Breast epithelium (tissue), 4 donors: ENCODE measurements around the gene TBX5. TPM values are rescaled to one million over a fixed set of nuclear protein-coding genes. Genes with fewer than 3 reads are reported as not detected.

Experiments
- DNase-seq, 2 donors: peaks; one replicate each; pipeline ENCODE4 v3.0.0-alpha.2; 2019; ENCODE audit warnings: low spot score in 2 of 2
- H3K27ac ChIP-seq, 2 donors: fragments of 200-600 bp; sonication (generic) in 1 of 2; one replicate each; pipeline ENCODE4 v1.5.1; 2016 to 2019; ENCODE audit warnings: mild to moderate bottlenecking in 1 of 2
- H3K27me3 ChIP-seq, 2 donors: fragments of 200-600 bp; sonication (generic) in 1 of 2; one replicate each; pipeline versions ENCODE4 v1.5.1 to v1.6.0; 2017 to 2019; ENCODE audit warnings: control low read depth in 1 of 2, mild to moderate bottlenecking in 1 of 2
- H3K36me3 ChIP-seq: fragments of 200-600 bp; one replicate; pipeline ENCODE4 v1.5.1; 2019
- H3K4me1 ChIP-seq, 2 donors: fragments of 200-600 bp; sonication (generic); one replicate each; pipeline ENCODE4 v1.5.1; 2016 to 2019; ENCODE audit warnings: control low read depth in 1 of 2
- H3K4me3 ChIP-seq, 3 donors: fragments of 200-600 bp; sonication (generic); 1 replicate in 2 of 3; 2 replicates in 1 of 3; pipeline ENCODE4 v1.5.1; 2016 to 2019; ENCODE audit warnings: mild to moderate bottlenecking in 3 of 3, moderate library complexity in 2 of 3
- H3K9me3 ChIP-seq, 2 donors: fragments of 200-600 bp; sonication (generic) in 1 of 2; one replicate each; pipeline ENCODE4 v1.5.1; 2016 to 2019; ENCODE audit warnings: control low read depth in 1 of 2
- CTCF ChIP-seq, 3 donors: fragments of 450-650 bp; IDR thresholded peaks; one replicate each; pipeline ENCODE4 v1.5.1; 2016 to 2017; ENCODE audit warnings: antibody characterized with exemption in 3 of 3, mild to moderate bottlenecking in 3 of 3, moderate library complexity in 3 of 3
- POLR2A ChIP-seq: fragments of 450-650 bp; IDR thresholded peaks from one replicate; pipeline ENCODE4 v1.6.1; 2016; ENCODE audit warnings: antibody characterized with exemption, mild to moderate bottlenecking, moderate library complexity
- POLR2AphosphoS5 ChIP-seq, 3 donors: sonication (generic); formaldehyde crosslinking; IDR thresholded peaks; one replicate each; pipeline ENCODE4 v1.6.1; 2017; ENCODE audit warnings: antibody characterized with exemption in 3 of 3
- intact Hi-C: fragments of 100-400 bp; cut with DNase I; formaldehyde crosslinking; loops from one replicate; pipeline ENCODE4 v1.15.1; 2023; ENCODE audit warnings: low total_unique reads
- total RNA-seq, 3 donors: library from RNA; depleted of rRNA; stranded (reverse); fragments of >200 nt; gene quantifications; one replicate each; pipeline ENCODE4 v1.1.0, GENCODE V29; 2016

TBX5 gene
- total RNA-seq, 3 donors from 2014 or later: 2.2 to 10.2 (median 6.2) TPM

DNA sequence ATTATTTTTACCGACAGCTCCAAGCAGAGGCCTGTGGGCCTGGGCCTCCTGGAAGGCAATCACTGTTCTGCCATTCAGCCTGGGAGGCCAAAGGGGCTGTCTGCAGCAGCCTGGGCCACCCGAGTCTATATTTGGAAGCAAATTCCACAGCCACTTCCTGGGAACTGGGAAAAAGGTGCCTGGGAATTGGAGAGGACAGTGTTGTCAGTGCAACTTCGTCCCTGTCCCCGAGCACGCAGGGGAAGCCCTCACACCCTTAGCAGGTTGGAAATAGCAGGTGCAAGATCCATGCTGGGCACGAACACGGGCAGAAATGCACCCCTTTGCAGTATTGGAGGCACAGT, 9.6 kb upstream of the TBX5 start:
- no peaks in the 10 kb centered on the region for H3K4me1 ChIP-seq
- no peak overlapping the region for H3K4me3 ChIP-seq
- no peak for DNase-seq
- peaks cover 0 to 65% of the 10 kb centered on the region in 2 donors for H3K27me3 ChIP-seq
- intact Hi-C loops: no loop called here
- H3K9me3 ChIP-seq: no peaks in the 10 kb centered on the region
- no peak overlapping the region for H3K27ac ChIP-seq
- no peaks in the 10 kb centered on the region for H3K36me3 ChIP-seq
- TF ChIP-seq POLR2A (no peak), CTCF (IDR thresholded peaks at IDR 0.05) (no peak), POLR2AphosphoS5 (IDR thresholded peaks at IDR 0.05) (no peak)

GRCh38 chr12:114414866-114415524, 9.1 kb upstream of the TBX5 start:
- Histone ChIP-seq H3K4me1 (no peaks in the 10 kb centered on the region), H3K4me3 (no peak overlapping the region), H3K27ac (no peak overlapping the region), H3K27me3 (peaks cover 0 to 70% of the 10 kb centered on the region in 2 donors), H3K36me3 (no peaks in the 10 kb centered on the region), H3K9me3 (no peaks in the 10 kb centered on the region)
- no peak for DNase-seq
- TF ChIP-seq POLR2AphosphoS5 (IDR thresholded peaks at IDR 0.05) (no peak), POLR2A (no peak), CTCF (IDR thresholded peaks at IDR 0.05) (no peak)
- intact Hi-C loops: no loop called here

GRCh38 chr12:114414031-114414865, 8.3 kb upstream of the TBX5 start:
- intact Hi-C loops: no loop called here
- no peak for TF ChIP-seq POLR2A
- no peak for TF ChIP-seq CTCF (IDR thresholded peaks at IDR 0.05)
- TF ChIP-seq POLR2AphosphoS5 (IDR thresholded peaks at IDR 0.05): no peak
- H3K4me3 ChIP-seq: peak overlapping the region in 2 of 3 donors; percentile 15 to 33
- H3K4me1 ChIP-seq: no peaks in the 10 kb centered on the region
- no peak overlapping the region for H3K27ac ChIP-seq
- no peaks in the 10 kb centered on the region for H3K36me3 ChIP-seq
- no peaks in the 10 kb centered on the region for H3K9me3 ChIP-seq
- no peak for DNase-seq
- H3K27me3 ChIP-seq: peaks cover 0 to 77% of the 10 kb centered on the region in 2 donors

DNA sequence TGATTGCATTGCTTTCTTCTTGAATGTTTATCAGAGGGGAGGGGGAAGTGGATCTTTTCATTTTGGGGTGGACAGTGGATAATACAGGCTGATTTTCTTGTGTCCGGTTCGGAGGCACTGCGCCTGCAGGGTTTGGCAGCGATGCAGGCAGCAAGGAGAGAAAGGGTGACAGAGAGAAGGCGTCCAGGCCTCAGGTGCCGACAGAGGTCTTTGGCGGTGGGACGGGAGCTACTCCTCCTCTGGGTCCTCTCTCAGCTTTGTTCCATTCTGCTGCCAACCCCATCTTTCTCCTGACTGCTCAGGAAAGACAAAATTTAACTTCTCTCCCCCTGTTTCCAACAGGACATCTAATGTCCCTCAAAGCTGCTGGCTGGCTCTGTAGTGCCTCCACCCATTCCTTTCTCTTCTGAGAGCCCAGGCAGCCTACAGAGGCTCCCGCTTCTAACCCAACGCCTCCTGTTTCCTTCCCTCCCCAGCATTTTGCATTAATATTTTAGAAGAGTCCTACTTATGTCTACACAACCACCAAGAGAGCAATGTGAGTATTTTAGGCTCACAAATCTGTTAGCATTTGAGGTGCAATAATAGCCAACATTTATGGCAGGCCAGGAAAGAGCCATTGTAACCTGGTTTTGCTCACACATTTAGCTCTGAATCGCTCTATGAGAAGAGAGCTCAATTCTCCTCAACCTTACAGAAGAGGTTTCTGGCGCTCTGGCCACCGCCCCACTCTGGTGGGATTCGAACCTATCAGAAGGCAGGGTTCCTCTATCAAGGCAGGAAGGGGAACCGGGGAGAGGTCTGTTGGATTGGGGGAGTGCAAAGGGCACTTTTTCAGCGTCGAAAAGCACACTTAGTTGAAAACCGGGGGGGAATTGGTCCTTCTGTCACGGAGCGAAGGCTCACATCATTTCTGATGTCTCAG, 7.1 kb upstream of the TBX5 start:
- Histone ChIP-seq H3K9me3 (no peaks in the 10 kb centered on the region), H3K4me3 (no peak overlapping the region), H3K27ac (no peak overlapping the region), H3K4me1 (no peaks in the 10 kb centered on the region), H3K27me3 (peaks cover 0 to 89% of the 10 kb centered on the region in 2 donors), H3K36me3 (no peaks in the 10 kb centered on the region)
- DNase-seq: no peak
- intact Hi-C loops: no loop called here
- TF ChIP-seq CTCF (IDR thresholded peaks at IDR 0.05) (no peak), POLR2A (no peak), POLR2AphosphoS5 (IDR thresholded peaks at IDR 0.05) (no peak)
